ENCODE results near the gene P2RY8. TPM values are rescaled to one million over a fixed set of nuclear protein-coding genes. Genes with fewer than 3 reads are reported as not detected.

Gene P2RY8
- total and polyA plus RNA-seq, 2 of the 4 experiments (the other 2 are of a cell fraction): not detected

DNA sequence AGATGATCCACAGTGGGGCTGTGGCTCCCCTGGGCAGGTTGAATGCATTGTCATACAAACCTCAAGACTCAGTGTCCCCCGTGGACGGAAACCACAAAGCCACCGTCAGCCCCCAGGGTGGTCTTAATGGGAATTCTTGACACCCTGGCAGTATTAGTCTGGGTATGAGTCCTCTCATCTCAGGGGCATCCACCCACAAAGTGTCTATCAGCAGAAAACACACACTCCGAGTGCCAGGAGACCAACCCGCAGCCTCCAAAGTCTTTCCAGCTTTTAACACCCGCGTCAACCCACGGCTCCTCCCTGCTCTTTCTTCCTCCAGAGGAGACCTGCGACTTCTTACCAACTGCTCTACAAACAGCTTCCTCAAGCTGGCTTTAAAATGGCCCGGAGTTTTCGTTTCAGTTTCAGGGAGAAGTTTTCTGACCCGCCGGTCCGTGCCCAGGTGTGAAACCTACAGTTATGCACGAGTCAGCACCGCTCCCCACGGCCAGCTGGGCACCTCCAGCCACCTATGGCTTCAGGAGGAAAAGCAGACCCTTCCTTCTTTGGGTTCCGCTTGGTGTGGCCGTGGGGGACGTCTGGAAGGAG is 69.9 kb downstream of the P2RY8 start:
- intact Hi-C loops (cut with micrococcal nuclease) (no loop called here), dilution Hi-C loops (cut with HindIII; ENCODE audit: low sequenced_read_pairs, unreplicated experiment) (no loop called here), in situ Hi-C loops (cut with MboI; ENCODE audit: low sequenced_read_pairs) (loop anchor here (25.0 kb wide), 2 partner anchors 120 to 1345 kb away; partner anchors contain the start of gene AKAP17A)
- Histone ChIP-seq H3K9me1 (ENCODE audit: insufficient read depth, low read length) (no peaks in the 10 kb centered on the region), H4K8ac (ENCODE audit: low read depth in 2 of 2, low read length in 2 of 2) (no peak overlapping the region), H3K14ac (replicated peaks; ENCODE audit: low read depth, low read length) (no peak overlapping the region), H3K9ac (ENCODE audit: low read depth, low read length) (no peak overlapping the region), H3K4ac (ENCODE audit: low read depth, low read length) (no peak overlapping the region), H3K23ac (ENCODE audit: low read depth, low read length) (no peak overlapping the region), H3K56ac (ENCODE audit: extremely low read depth, insufficient read depth, low read length) (no peak overlapping the region), H3K4me1 (ENCODE audit: control insufficient read depth, insufficient read depth, low read length) (no peaks in the 10 kb centered on the region), H2AK9ac (replicated peaks; ENCODE audit: low read depth, low read length, poor library complexity) (no peak overlapping the region), H3K79me1 (ENCODE audit: low read depth in 1 of 2, low read length in 2 of 2) (no peaks in the 10 kb centered on the region), H3K27me3 (ENCODE audit: control insufficient read depth, insufficient read depth, low read length) (peaks cover 7% of the 10 kb centered on the region; the same call in 1 of the 2 replicates), H2BK15ac (ENCODE audit: low read depth, low read length) (no peak overlapping the region), H2AFZ (replicated peaks; ENCODE audit: low read length, poor library complexity) (no peak overlapping the region), H2AK5ac (ENCODE audit: low read depth, low read length) (no peak overlapping the region), H3K36me3 (ENCODE audit: control insufficient read depth, insufficient read depth, low read length) (no peaks in the 10 kb centered on the region), H4K20me1 (ENCODE audit: insufficient read depth, low read length) (no peaks in the 10 kb centered on the region), H4K5ac (ENCODE audit: low read depth, low read length) (no peak overlapping the region), H2BK5ac (ENCODE audit: low read depth, low read length, poor library complexity, severe bottlenecking) (no peak overlapping the region), H4K91ac (ENCODE audit: insufficient read depth, low read depth, low read length) (no peak overlapping the region), H3K18ac (ENCODE audit: low read depth, low read length) (no peak overlapping the region), H3K4me2 (ENCODE audit: low read depth, low read length) (no peak overlapping the region), H3K4me3 (ENCODE audit: insufficient read depth, low read depth, low read length) (no peak overlapping the region), H3K9me3 (ENCODE audit: control insufficient read depth, insufficient read depth, low read length) (no peaks in the 10 kb centered on the region), H2BK120ac (ENCODE audit: low read depth, low read length) (no peak overlapping the region), H2BK20ac (ENCODE audit: low read depth, low read length) (no peak overlapping the region), H3K27ac (ENCODE audit: insufficient read depth, low read length) (no peak overlapping the region)
- 38% methylated on average over 6 of the region's 20 CpGs; no CpG with 5 or more reads in 1 of the 2 experiments for WGBS, 2 experiments (ENCODE audit: extremely low coverage in 2 of 2, insufficient read length in 1 of 2)
- TF ChIP-seq, protein P1, sequence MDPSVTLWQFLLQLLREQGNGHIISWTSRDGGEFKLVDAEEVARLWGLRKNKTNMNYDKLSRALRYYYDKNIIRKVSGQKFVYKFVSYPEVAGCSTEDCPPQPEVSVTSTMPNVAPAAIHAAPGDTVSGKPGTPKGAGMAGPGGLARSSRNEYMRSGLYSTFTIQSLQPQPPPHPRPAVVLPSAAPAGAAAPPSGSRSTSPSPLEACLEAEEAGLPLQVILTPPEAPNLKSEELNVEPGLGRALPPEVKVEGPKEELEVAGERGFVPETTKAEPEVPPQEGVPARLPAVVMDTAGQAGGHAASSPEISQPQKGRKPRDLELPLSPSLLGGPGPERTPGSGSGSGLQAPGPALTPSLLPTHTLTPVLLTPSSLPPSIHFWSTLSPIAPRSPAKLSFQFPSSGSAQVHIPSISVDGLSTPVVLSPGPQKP (IDR thresholded peaks at IDR 0.05; ENCODE audit: borderline replicate concordance, low read depth, low read length): no peak
- TF ChIP-seq MAZ (IDR thresholded peaks at IDR 0.05; ENCODE audit: borderline replicate concordance, low read depth, low read length): no peak
- no peak for TF ChIP-seq SMC3 (IDR thresholded peaks at IDR 0.05; ENCODE audit: low read depth, low read length)
- no peak for TF ChIP-seq MXI1 (IDR thresholded peaks at IDR 0.05; ENCODE audit: borderline replicate concordance, low read depth, low read length)
- TF ChIP-seq CHD1 (IDR thresholded peaks at IDR 0.05; ENCODE audit: low read depth, low read length): no peak
- TF ChIP-seq RFX5 (IDR thresholded peaks at IDR 0.05; ENCODE audit: low read depth, low read length): no peak
- no peak for TF ChIP-seq NFE2L2 (IDR thresholded peaks at IDR 0.05; ENCODE audit: low read depth, low read length)
- no peak for TF ChIP-seq RCOR1 (IDR thresholded peaks at IDR 0.05; ENCODE audit: insufficient replicate concordance, low read length)
- TF ChIP-seq, protein P2, sequence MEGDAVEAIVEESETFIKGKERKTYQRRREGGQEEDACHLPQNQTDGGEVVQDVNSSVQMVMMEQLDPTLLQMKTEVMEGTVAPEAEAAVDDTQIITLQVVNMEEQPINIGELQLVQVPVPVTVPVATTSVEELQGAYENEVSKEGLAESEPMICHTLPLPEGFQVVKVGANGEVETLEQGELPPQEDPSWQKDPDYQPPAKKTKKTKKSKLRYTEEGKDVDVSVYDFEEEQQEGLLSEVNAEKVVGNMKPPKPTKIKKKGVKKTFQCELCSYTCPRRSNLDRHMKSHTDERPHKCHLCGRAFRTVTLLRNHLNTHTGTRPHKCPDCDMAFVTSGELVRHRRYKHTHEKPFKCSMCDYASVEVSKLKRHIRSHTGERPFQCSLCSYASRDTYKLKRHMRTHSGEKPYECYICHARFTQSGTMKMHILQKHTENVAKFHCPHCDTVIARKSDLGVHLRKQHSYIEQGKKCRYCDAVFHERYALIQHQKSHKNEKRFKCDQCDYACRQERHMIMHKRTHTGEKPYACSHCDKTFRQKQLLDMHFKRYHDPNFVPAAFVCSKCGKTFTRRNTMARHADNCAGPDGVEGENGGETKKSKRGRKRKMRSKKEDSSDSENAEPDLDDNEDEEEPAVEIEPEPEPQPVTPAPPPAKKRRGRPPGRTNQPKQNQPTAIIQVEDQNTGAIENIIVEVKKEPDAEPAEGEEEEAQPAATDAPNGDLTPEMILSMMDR (conservative IDR thresholded peaks at IDR 0.05; ENCODE audit: low read depth, low read length): no peak
- POLR2A ChIA-PET (ENCODE audit: unreplicated experiment): no interaction called here
- DNase-seq (no peak), ATAC-seq (ENCODE audit: low read depth) (no peak)
- BruUV-seq (replicated peaks): no TSS peak
- CTCF ChIA-PET: no interaction called here
